Ovary (tissue), 9 donors: ENCODE results near the gene COX18. TPM values are rescaled to one million over a fixed set of nuclear protein-coding genes. Genes with fewer than 3 reads are reported as not detected.

Experiments
- DNase-seq, 5 donors: peaks; one replicate each; pipeline ENCODE4 v3.0.0-alpha.2; 2019 to 2020
- H3K27ac ChIP-seq, 2 donors: fragments of 200-600 bp; one replicate each; pipeline versions ENCODE4 v1.5.1 to v1.8.0; 2019 to 2022
- H3K27me3 ChIP-seq: fragments of 200-600 bp; one replicate; pipeline ENCODE4 v1.8.0; 2022
- H3K36me3 ChIP-seq: fragments of 200-600 bp; sonication (generic); one replicate; pipeline ENCODE4 v1.5.1; 2019
- H3K4me1 ChIP-seq: one replicate; pipeline ENCODE4 v1.8.1; 2013; ENCODE audit warnings: mild to moderate bottlenecking, moderate library complexity; ENCODE audit not compliant: insufficient read depth
- H3K4me3 ChIP-seq: fragments of 200-600 bp; sonication (generic); one replicate; pipeline ENCODE4 v1.5.1; 2017
- H3K9me3 ChIP-seq, 2 donors: fragments of 200-600 bp in 1 of 2; sonication (generic) in 1 of 2; one replicate each; pipeline versions ENCODE4 v1.5.1 to v1.8.1; 2013 to 2019; ENCODE audit warnings: mild to moderate bottlenecking in 1 of 2, moderate library complexity in 1 of 2
- CTCF ChIP-seq, 3 donors: fragments of 450-650 bp in 2 of 3; fragments of 200-600 bp in 1 of 3; IDR thresholded peaks; one replicate each; pipeline versions ENCODE4 v1.5.1 to v1.8.0; 2016 to 2022; ENCODE audit warnings: antibody characterized with exemption in 3 of 3, mild to moderate bottlenecking in 1 of 3
- EP300 ChIP-seq: sonication (generic); formaldehyde crosslinking; IDR thresholded peaks from one replicate; pipeline ENCODE4 v1.6.1; 2017; ENCODE audit warnings: antibody characterized with exemption
- POLR2A ChIP-seq: fragments of 450-650 bp; IDR thresholded peaks from one replicate; pipeline ENCODE4 v1.6.1; 2017; ENCODE audit warnings: antibody characterized with exemption, mild to moderate bottlenecking, moderate library complexity
- WGBS, 3 donors: extraction: QIAGEN DNeasy Blood & Tissue Kit in 1 of 3; methylation state at CpG; one replicate each; pipeline versions ENCODE4 v1.1.5 to v1.1.7; 2013 to 2017; 5-methylcytosine and 5-hydroxymethylcytosine counted together
- intact Hi-C, 4 donors: fragments of 100-400 bp; cut with DNase I; formaldehyde crosslinking; loops; one replicate each; pipeline versions ENCODE4 v1.11.0 to v1.15.1; 2022 to 2023
- polyA plus RNA-seq, 2 donors: library from polyadenylated mRNA; stranded (reverse); fragments of 200-250 nt in 1 of 2; fragments of 350-450 nt in 1 of 2; fragmentation: Illumina TruSeq in 1 of 2; extraction: RNeasy Lipid Tissue Mini Kit (QIAGEN cat#74804) in 1 of 2; gene quantifications; one replicate each; pipeline ENCODE4 v1.2.3, GENCODE V29; 2013 to 2014
- total RNA-seq, 7 donors: library from RNA; depleted of rRNA in 2 of 7; stranded (reverse); fragments of >200 nt in 2 of 7; fragmentation: NEBNext Ultra II Directional in 3 of 7; extraction: Animal tissue kit (Norgen Biotek cat#: 25700) in 3 of 7; gene quantifications; one replicate each; pipeline versions ENCODE4 v1.1.0 to v1.2.4, GENCODE V29; 2016 to 2023
- donor health status: DM: no; HTN: no; CAD: no; lungs with moderate emphysema.
- donor health status: DM: no; HTN: no; CAD: no.
- donor health status: Bipolar disorder and iron deficiency.
- donor health status: DM: yes; HTN: yes; CAD: no.
- donor health status: DM: no; HTN: no; CAD: no.
- donor health status: DM: yes; HTN: yes; CAD: no.

The COX18 gene
- total and polyA plus RNA-seq, 9 donors = 9.9 to 18.2 (median 12.3) TPM

DNA sequence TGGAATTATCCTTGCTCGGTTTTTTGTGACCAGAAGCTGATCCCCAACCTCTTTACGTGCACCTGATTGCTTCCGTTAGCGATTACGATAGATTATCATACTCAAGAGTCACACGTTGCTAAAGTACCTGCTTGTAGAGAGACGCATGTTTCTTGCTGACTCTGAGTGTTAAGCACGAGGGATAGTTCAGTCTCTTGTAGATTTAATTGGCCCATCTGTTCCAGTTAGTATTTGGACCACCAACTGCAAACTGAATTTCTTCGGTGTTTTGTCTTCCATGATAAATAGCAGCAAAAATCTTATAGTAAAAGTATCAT lies 516 bp upstream of the COX18 start:
- H3K4me1 ChIP-seq = peaks cover 2% of the 10 kb centered on the region
- no peaks in the 10 kb centered on the region for H3K27me3 ChIP-seq
- intact Hi-C loops = loop anchor here in 1 of 4 donors (5.0 kb wide), 1 partner anchor 187 kb away; the partner anchor contains the start of gene ANKRD17
- peak overlapping the region; percentile 59 for H3K4me3 ChIP-seq
- WGBS, 3 donors = 1 to 2% (median 1%) methylated on average over 9 of the region's 9 CpGs
- H3K9me3 ChIP-seq = no peaks in the 10 kb centered on the region
- no peak for TF ChIP-seq POLR2A
- no peak for TF ChIP-seq CTCF (IDR thresholded peaks at IDR 0.05)
- no peak for TF ChIP-seq EP300
- peak overlapping the region; percentile 37 to 94 for H3K27ac ChIP-seq
- H3K36me3 ChIP-seq = no peaks in the 10 kb centered on the region
- DNase-seq = no peak

GRCh38 chr4:73068491-73069337 lies 802 bp downstream of the COX18 start:
- intact Hi-C loops = loop anchor here in 2 of 4 donors (2.0 to 10.0 kb wide), 2 partner anchors 186 to 190 kb away; partner anchors contain the start of gene ANKRD17 (in 2 of the 2)
- peak overlapping the region; percentile 84 to 94 for H3K27ac ChIP-seq
- 0 to 1% (median 1%) methylated on average over 27 of the region's 27 CpGs for WGBS, 3 donors
- H3K4me1 ChIP-seq = peaks cover 2% of the 10 kb centered on the region
- no peaks in the 10 kb centered on the region for H3K27me3 ChIP-seq
- peak overlapping the region; percentile 59 for H3K4me3 ChIP-seq
- no peaks in the 10 kb centered on the region for H3K36me3 ChIP-seq
- H3K9me3 ChIP-seq = no peaks in the 10 kb centered on the region
- DNase-seq = peak in 1 of 5 donors; percentile 30
- no peak for TF ChIP-seq POLR2A
- no peak for TF ChIP-seq CTCF (IDR thresholded peaks at IDR 0.05)
- no peak for TF ChIP-seq EP300

DNA sequence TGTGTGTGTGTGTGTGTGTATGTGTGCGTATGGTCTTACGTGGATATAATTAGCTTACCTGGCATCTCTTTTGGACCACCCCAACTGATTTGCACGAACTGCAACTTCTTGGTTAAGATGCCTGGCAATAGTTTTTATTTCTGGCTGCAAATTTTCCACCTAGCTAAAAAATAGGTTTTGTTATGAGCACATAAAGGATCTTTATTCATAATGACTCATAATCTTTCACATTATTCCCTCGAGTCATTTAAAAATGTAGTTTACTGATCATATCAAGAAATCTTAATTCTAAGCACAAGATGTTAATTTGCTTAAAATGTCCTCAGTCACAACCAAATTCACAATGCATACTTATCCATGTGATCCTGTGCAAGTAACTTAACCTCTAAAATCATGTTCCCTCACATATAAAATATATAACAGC lies 1.5 kb downstream of the COX18 start:
- Histone ChIP-seq H3K9me3 (no peaks in the 10 kb centered on the region), H3K4me3 (peak overlapping the region; percentile 59), H3K27ac (peak overlapping the region in 1 of 2 donors; percentile 94), H3K4me1 (peaks cover 2% of the 10 kb centered on the region), H3K36me3 (no peaks in the 10 kb centered on the region), H3K27me3 (no peaks in the 10 kb centered on the region)
- 50 to 57% (median 51%) methylated on average over 4 of the region's 4 CpGs for WGBS, 3 donors
- TF ChIP-seq EP300 (no peak), POLR2A (no peak), CTCF (IDR thresholded peaks at IDR 0.05) (no peak)
- intact Hi-C loops = loop anchor here in 2 of 4 donors (2.0 to 10.0 kb wide), 2 partner anchors 187 to 191 kb away; partner anchors contain the start of gene ANKRD17 (in 2 of the 2)
- no peak for DNase-seq

DNA sequence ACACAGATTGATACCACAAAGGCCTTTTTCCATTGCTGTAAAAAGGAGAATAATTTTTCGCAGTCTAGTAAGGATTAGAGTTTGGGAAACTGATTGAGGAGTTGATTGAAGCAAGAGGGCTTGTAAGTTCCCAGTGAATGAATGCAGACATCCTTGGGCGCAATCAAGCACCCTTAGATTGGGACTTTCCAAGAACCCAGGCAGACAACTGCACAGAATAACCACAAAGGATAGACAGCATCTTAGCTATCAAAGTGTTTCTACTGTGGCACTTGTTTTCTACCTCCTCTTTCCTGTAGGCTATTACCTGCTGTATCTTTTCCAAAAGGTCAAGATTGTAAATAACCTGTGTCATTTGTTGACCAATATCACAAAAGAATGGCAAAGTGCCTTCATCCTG lies 2.6 kb downstream of the COX18 start:
- Histone ChIP-seq H3K9me3 (no peaks in the 10 kb centered on the region), H3K36me3 (no peaks in the 10 kb centered on the region), H3K27ac (no peak overlapping the region), H3K4me1 (peaks cover 2% of the 10 kb centered on the region), H3K27me3 (no peaks in the 10 kb centered on the region), H3K4me3 (no peak overlapping the region)
- WGBS, 3 donors = 97 to 99% (median 99%) methylated on average over 2 of the region's 2 CpGs
- TF ChIP-seq CTCF (IDR thresholded peaks at IDR 0.05) (no peak), EP300 (no peak), POLR2A (no peak)
- DNase-seq = no peak
- intact Hi-C loops = loop anchor here in 1 of 4 donors (10.0 kb wide), 1 partner anchor 188 kb away; the partner anchor contains the start of gene ANKRD17
